Smooth muscle cell of the brain vasculature (primary cell): ENCODE results near the gene CCDC88C.

ENCODE experiments used
- DNase-seq: peaks from one replicate; pipeline ENCODE4 v3.0.0-alpha.2; 2012; ENCODE audit warnings: low read depth, low spot score

The CCDC88C gene

GRCh38 chr14:91367173-91368171, 50.1 kb downstream of the CCDC88C start:
- no peak for DNase-seq

- DNase-seq: no peak
Measured at GRCh38 chr14:91366749-91367148, 50.9 kb downstream of the CCDC88C start.

- DNase-seq: no peak
Measured at GRCh38 chr14:91365552-91365951, 52.1 kb downstream of the CCDC88C start.

GRCh38 chr14:91364524-91365270, 52.9 kb downstream of the CCDC88C start:
- no peak for DNase-seq

- DNase-seq: no peak
Measured at GRCh38 chr14:91363776-91364523, 53.7 kb downstream of the CCDC88C start.

- DNase-seq: no peak
Measured at GRCh38 chr14:91361233-91361811, 56.3 kb downstream of the CCDC88C start.

- DNase-seq: no peak
Measured at GRCh38 chr14:91360490-91361232, 57.0 kb downstream of the CCDC88C start.

GRCh38 chr14:91358654-91359220, 58.9 kb downstream of the CCDC88C start:
- no peak for DNase-seq

- DNase-seq: no peak
Measured at GRCh38 chr14:91358025-91358319, 59.6 kb downstream of the CCDC88C start.

- no peak for DNase-seq
Measured at GRCh38 chr14:91357272-91358024, 60.2 kb downstream of the CCDC88C start.

- no peak for DNase-seq
Measured at GRCh38 chr14:91356181-91356763, 61.3 kb downstream of the CCDC88C start.

GRCh38 chr14:91354979-91355685, 62.5 kb downstream of the CCDC88C start:
- no peak for DNase-seq

- DNase-seq: no peak
Measured at GRCh38 chr14:91354221-91354916, 63.3 kb downstream of the CCDC88C start.

- DNase-seq: no peak
Measured at GRCh38 chr14:91352728-91353692, 64.6 kb downstream of the CCDC88C start.

- no peak for DNase-seq
Measured at GRCh38 chr14:91352053-91352452, 65.6 kb downstream of the CCDC88C start.

- no peak for DNase-seq
Measured at GRCh38 chr14:91351512-91351862, 66.1 kb downstream of the CCDC88C start.

GRCh38 chr14:91350813-91351511, 66.7 kb downstream of the CCDC88C start:
- no peak for DNase-seq
